Measurements from ENCODE around the gene PDP2.
"Not testable (repeated sequence)": the region's sequence is repeated elsewhere in the genome, so short reads cannot be mapped to it uniquely, and the experiment has no call there.

GRCh38 chr16:66934839-66935313 is 54.6 kb downstream of the PDP2 start:
- not testable (repeated sequence) for TF ChIP-seq CTCF (conservative IDR thresholded peaks at IDR 0.05; ENCODE audit: low read length); EZH2phosphoT487 (IDR thresholded peaks at IDR 0.05; ENCODE audit: borderline replicate concordance, low read depth, low read length)

Measured in OCI-LY7 (cell line).